HEK293 (cell line): ENCODE data around the gene SUPT5H.

Source experiments
- BCL11B ChIP-seq: fragments of 450-650 bp; formaldehyde crosslinking; IDR thresholded peaks from 2 replicates; pipeline ENCODE4 v1.5.1; 2016; ENCODE audit warnings: low read depth, missing biosample characterization, missing genetic modification characterization
- FEZF1 ChIP-seq: fragments of 450-650 bp; formaldehyde crosslinking; IDR thresholded peaks from 2 replicates; pipeline ENCODE4 v1.5.1; 2016; ENCODE audit warnings: missing biosample characterization, missing genetic modification characterization
- GFI1B ChIP-seq: fragments of 450-650 bp; formaldehyde crosslinking; IDR thresholded peaks from 2 replicates; pipeline ENCODE4 v1.5.1; 2016; ENCODE audit warnings: missing biosample characterization, missing genetic modification characterization
- GLI4 ChIP-seq: fragments of 450-650 bp; formaldehyde crosslinking; IDR thresholded peaks from 2 replicates; pipeline ENCODE4 v1.5.1; 2016; ENCODE audit warnings: missing biosample characterization, missing genetic modification characterization
- GLIS2 ChIP-seq: fragments of 450-650 bp; formaldehyde crosslinking; IDR thresholded peaks from 2 replicates; pipeline ENCODE4 v1.5.1; 2016; ENCODE audit warnings: missing biosample characterization, missing genetic modification characterization
- HOXD13 ChIP-seq: sonication (generic); formaldehyde crosslinking; IDR thresholded peaks from 2 replicates; pipeline ENCODE4 v1.8.0; 2022; ENCODE audit warnings: missing genetic modification reagents, borderline replicate concordance
- KLF9 ChIP-seq: fragments of 450-650 bp; formaldehyde crosslinking; IDR thresholded peaks from 2 replicates; pipeline ENCODE4 v1.5.1; 2016; ENCODE audit warnings: missing biosample characterization, missing genetic modification characterization, low read depth
- MZF1 ChIP-seq: fragments of 450-650 bp; formaldehyde crosslinking; IDR thresholded peaks from 2 replicates; pipeline ENCODE4 v1.5.1; 2017; ENCODE audit warnings: missing biosample characterization, missing genetic modification characterization, borderline replicate concordance
- OSR2 ChIP-seq: fragments of 450-650 bp; formaldehyde crosslinking; IDR thresholded peaks from 2 replicates; pipeline ENCODE4 v1.5.1; 2016; ENCODE audit warnings: missing biosample characterization, missing genetic modification characterization
- REPIN1 ChIP-seq: fragments of 450-650 bp; formaldehyde crosslinking; IDR thresholded peaks from 2 replicates; pipeline ENCODE4 v1.5.1; 2017; ENCODE audit warnings: missing biosample characterization, missing genetic modification characterization, low read depth
- SETDB1 ChIP-seq: IDR thresholded peaks from one replicate; pipeline ENCODE4 v1.6.1; 2017; ENCODE audit warnings: mild to moderate bottlenecking, low read length, moderate library complexity, mixed read lengths; ENCODE audit not compliant: insufficient read length
- WT1 ChIP-seq: fragments of 450-650 bp; formaldehyde crosslinking; IDR thresholded peaks from 2 replicates; pipeline ENCODE4 v1.5.1; 2016; ENCODE audit warnings: missing biosample characterization, missing genetic modification characterization
- ZBTB1 ChIP-seq: fragments of 450-650 bp; formaldehyde crosslinking; IDR thresholded peaks from 2 replicates; pipeline ENCODE4 v1.5.1; 2016; ENCODE audit warnings: missing biosample characterization, missing genetic modification characterization
- ZBTB10 ChIP-seq: fragments of 450-650 bp; formaldehyde crosslinking; IDR thresholded peaks from 2 replicates; pipeline ENCODE4 v1.5.1; 2016; ENCODE audit warnings: missing biosample characterization, missing genetic modification characterization
- ZBTB20 ChIP-seq: fragments of 450-650 bp; formaldehyde crosslinking; IDR thresholded peaks from 2 replicates; pipeline ENCODE4 v1.5.1; 2016; ENCODE audit warnings: missing biosample characterization, missing genetic modification characterization
- ZBTB21 ChIP-seq: fragments of 450-650 bp; formaldehyde crosslinking; IDR thresholded peaks from 2 replicates; pipeline ENCODE4 v1.5.1; 2017; ENCODE audit warnings: missing biosample characterization, missing genetic modification characterization
- ZFP69B ChIP-seq: fragments of 450-650 bp; formaldehyde crosslinking; IDR thresholded peaks from 2 replicates; pipeline ENCODE4 v1.5.1; 2016; ENCODE audit warnings: missing biosample characterization, missing genetic modification characterization
- ZIC2 ChIP-seq: fragments of 450-650 bp; formaldehyde crosslinking; IDR thresholded peaks from 2 replicates; pipeline ENCODE4 v1.5.1; 2016; ENCODE audit warnings: missing biosample characterization, missing genetic modification characterization
- ZNF112 ChIP-seq: fragments of 450-650 bp; formaldehyde crosslinking; IDR thresholded peaks from 2 replicates; pipeline ENCODE4 v1.5.0; 2017; ENCODE audit warnings: missing biosample characterization, missing genetic modification characterization
- ZNF133 ChIP-seq: fragments of 450-650 bp; formaldehyde crosslinking; IDR thresholded peaks from 2 replicates; pipeline ENCODE4 v1.5.1; 2016; ENCODE audit warnings: missing biosample characterization, missing genetic modification characterization
- ZNF146 ChIP-seq: fragments of 450-650 bp; formaldehyde crosslinking; IDR thresholded peaks from 2 replicates; pipeline ENCODE4 v1.5.1; 2016; ENCODE audit warnings: missing biosample characterization, missing genetic modification characterization
- ZNF157 ChIP-seq: fragments of 450-650 bp; formaldehyde crosslinking; IDR thresholded peaks from 2 replicates; pipeline ENCODE4 v1.5.1; 2016; ENCODE audit warnings: missing biosample characterization, missing genetic modification characterization
- ZNF175 ChIP-seq: fragments of 450-650 bp; formaldehyde crosslinking; IDR thresholded peaks from 2 replicates; pipeline ENCODE4 v1.5.1; 2016; ENCODE audit warnings: missing biosample characterization, missing genetic modification characterization
- ZNF184 ChIP-seq: fragments of 450-650 bp; IDR thresholded peaks from 2 replicates; pipeline ENCODE4 v1.5.1; 2018; ENCODE audit warnings: missing biosample characterization, mild to moderate bottlenecking, missing genetic modification characterization
- ZNF214 ChIP-seq: fragments of 450-650 bp; formaldehyde crosslinking; IDR thresholded peaks from 2 replicates; pipeline ENCODE4 v1.5.1; 2017; ENCODE audit warnings: missing biosample characterization, mild to moderate bottlenecking, missing genetic modification characterization, borderline replicate concordance
- ZNF223 ChIP-seq: fragments of 450-650 bp; formaldehyde crosslinking; IDR thresholded peaks from 2 replicates; pipeline ENCODE4 v1.5.1; 2016; ENCODE audit warnings: missing biosample characterization, missing genetic modification characterization
- ZNF248 ChIP-seq: fragments of 450-650 bp; formaldehyde crosslinking; IDR thresholded peaks from 2 replicates; pipeline ENCODE4 v1.5.1; 2017; ENCODE audit warnings: missing biosample characterization, missing genetic modification characterization
- ZNF311 ChIP-seq: fragments of 450-650 bp; formaldehyde crosslinking; IDR thresholded peaks from 2 replicates; pipeline ENCODE4 v1.5.1; 2017; ENCODE audit warnings: missing biosample characterization, missing genetic modification characterization, borderline replicate concordance
- ZNF324 ChIP-seq: fragments of 450-650 bp; formaldehyde crosslinking; IDR thresholded peaks from 2 replicates; pipeline ENCODE4 v1.5.1; 2016; ENCODE audit warnings: missing biosample characterization, missing genetic modification characterization
- ZNF366 ChIP-seq: fragments of 450-650 bp; formaldehyde crosslinking; conservative IDR thresholded peaks from 2 replicates; pipeline ENCODE4 v1.5.1; 2016; ENCODE audit warnings: missing biosample characterization, missing genetic modification characterization
- ZNF416 ChIP-seq: fragments of 450-650 bp; formaldehyde crosslinking; IDR thresholded peaks from 2 replicates; pipeline ENCODE4 v1.5.1; 2016; ENCODE audit warnings: missing biosample characterization, missing genetic modification characterization
- ZNF544 ChIP-seq: fragments of 450-650 bp; formaldehyde crosslinking; IDR thresholded peaks from 2 replicates; pipeline ENCODE4 v1.5.0; 2017; ENCODE audit warnings: missing biosample characterization, missing genetic modification characterization
- ZNF548 ChIP-seq: fragments of 450-650 bp; formaldehyde crosslinking; IDR thresholded peaks from 2 replicates; pipeline ENCODE4 v1.5.1; 2016; ENCODE audit warnings: missing biosample characterization, missing genetic modification characterization
- ZNF555 ChIP-seq: fragments of 450-650 bp; formaldehyde crosslinking; conservative IDR thresholded peaks from 2 replicates; pipeline ENCODE4 v1.5.1; 2017; ENCODE audit warnings: missing biosample characterization, mild to moderate bottlenecking, missing genetic modification characterization, inconsistent platforms
- ZNF560 ChIP-seq: fragments of 450-650 bp; formaldehyde crosslinking; IDR thresholded peaks from 2 replicates; pipeline ENCODE4 v1.5.1; 2017; ENCODE audit warnings: missing biosample characterization, missing genetic modification characterization, borderline replicate concordance
- ZNF561 ChIP-seq: fragments of 450-650 bp; IDR thresholded peaks from 2 replicates; pipeline ENCODE4 v1.5.1; 2018; ENCODE audit warnings: missing biosample characterization, missing genetic modification characterization, borderline replicate concordance
- ZNF600 ChIP-seq: fragments of 450-650 bp; formaldehyde crosslinking; IDR thresholded peaks from 2 replicates; pipeline ENCODE4 v1.5.1; 2016; ENCODE audit warnings: missing biosample characterization, missing genetic modification characterization
- ZNF707 ChIP-seq: fragments of 450-650 bp; formaldehyde crosslinking; IDR thresholded peaks from 2 replicates; pipeline ENCODE4 v1.5.1; 2016; ENCODE audit warnings: missing biosample characterization, missing genetic modification characterization
- ZNF747 ChIP-seq: fragments of 450-650 bp; formaldehyde crosslinking; IDR thresholded peaks from 2 replicates; pipeline ENCODE4 v1.5.1; 2016; ENCODE audit warnings: missing biosample characterization, missing genetic modification characterization
- ZNF843 ChIP-seq: fragments of 450-650 bp; formaldehyde crosslinking; IDR thresholded peaks from 2 replicates; pipeline ENCODE4 v1.5.1; 2016; ENCODE audit warnings: missing biosample characterization, missing genetic modification characterization
- ZXDB ChIP-seq: fragments of 450-650 bp; formaldehyde crosslinking; IDR thresholded peaks from 2 replicates; pipeline ENCODE4 v1.5.1; 2016; ENCODE audit warnings: missing biosample characterization, missing genetic modification characterization

SUPT5H gene

GRCh38 chr19:39403331-39404312, 41.8 kb upstream of the SUPT5H start (continued):
- TF ChIP-seq ZNF157 (tag by site-specific recombination) = no peak
- TF ChIP-seq ZBTB1 (tag by site-specific recombination) = peak; percentile 50; the same call in 1 of the 2 replicates
- TF ChIP-seq GLI4 (tag by site-specific recombination) = no peak
- TF ChIP-seq WT1 (tag by site-specific recombination) = peak; percentile 78
- TF ChIP-seq HOXD13 (CRISPR knock-in tag) = no peak
- TF ChIP-seq ZNF555 (tag by site-specific recombination) = no peak
- peak; percentile 91 for TF ChIP-seq ZNF366 (tag by site-specific recombination)
- no peak for TF ChIP-seq ZNF146 (tag by site-specific recombination)
- TF ChIP-seq ZNF600 = peak; percentile 95
- peak; percentile 88 for TF ChIP-seq ZIC2 (tag by site-specific recombination)
- peak; percentile 31; the same call in 1 of the 2 replicates for TF ChIP-seq BCL11B (tag by site-specific recombination)
- TF ChIP-seq ZFP69B (tag by site-specific recombination) = peak; percentile 81
- TF ChIP-seq ZNF223 = no peak
- TF ChIP-seq GLIS2 (tag by site-specific recombination) = peak; percentile 98
- TF ChIP-seq MZF1 (tag by site-specific recombination) = peak; percentile 65; the same call in 1 of the 2 replicates
- TF ChIP-seq ZNF843 (tag by site-specific recombination) = peak; percentile 76; the same call in 1 of the 2 replicates
- TF ChIP-seq ZNF133 (tag by site-specific recombination) = no peak
- TF ChIP-seq KLF9 (tag by site-specific recombination) = peak; percentile 73
- TF ChIP-seq GFI1B (tag by site-specific recombination) = 0 out of 2 replicates have a peak, but pooled peaks have one; percentile 12
- no peak for TF ChIP-seq ZNF112 (tag by site-specific recombination)
- TF ChIP-seq ZNF311 (tag by site-specific recombination) = no peak
- TF ChIP-seq OSR2 (tag by site-specific recombination) = peak; percentile 45
- TF ChIP-seq ZBTB10 (tag by site-specific recombination) = peak; percentile 87; the same call in 1 of the 2 replicates
- TF ChIP-seq ZNF560 (tag by site-specific recombination) = no peak
- TF ChIP-seq REPIN1 (tag by site-specific recombination) = no peak; the same call in 1 of the 2 replicates
- 0 out of 2 replicates have a peak, but pooled peaks have one; percentile 30 for TF ChIP-seq ZNF248 (tag by site-specific recombination)
- peak; percentile 77 for TF ChIP-seq ZXDB (tag by site-specific recombination)
- no peak for TF ChIP-seq ZNF416
- TF ChIP-seq ZNF561 (tag by site-specific recombination) = peak; percentile 77; the same call in 1 of the 2 replicates
- no peak for TF ChIP-seq SETDB1
- TF ChIP-seq ZNF324 (tag by site-specific recombination) = peak; percentile 83; the same call in 1 of the 2 replicates
- no peak for TF ChIP-seq ZNF747 (tag by site-specific recombination)
- no peak for TF ChIP-seq ZNF544 (tag by site-specific recombination)
- TF ChIP-seq ZNF184 (tag by site-specific recombination) = peak; percentile 56
- TF ChIP-seq ZBTB20 (tag by site-specific recombination) = peak; percentile 92
- TF ChIP-seq FEZF1 (tag by site-specific recombination) = no peak; the same call in 1 of the 2 replicates
- TF ChIP-seq ZNF214 (tag by site-specific recombination) = no peak
- no peak; the same call in 1 of the 2 replicates for TF ChIP-seq ZNF548 (tag by site-specific recombination)
- peak; percentile 63; the same call in 1 of the 2 replicates for TF ChIP-seq ZBTB21 (tag by site-specific recombination)
- TF ChIP-seq ZNF175 (tag by site-specific recombination) = no peak
- TF ChIP-seq ZNF707 (tag by site-specific recombination) = no peak
